Measurements from ENCODE around the gene GABRG3.

Gene GABRG3

GRCh38 chr15:27271258-27271657 is 300.3 kb downstream of the GABRG3 start:
- TF ChIP-seq CTCF (IDR thresholded peaks at IDR 0.05; ENCODE audit: insufficient read depth, low read length, poor library complexity, severe bottlenecking) (no peak), EZH2phosphoT487 (conservative IDR thresholded peaks at IDR 0.05; ENCODE audit: low read length) (no peak)
- H3K36me3 ChIP-seq (ENCODE audit: low read length) = no peaks in the 10 kb centered on the region

DNA sequence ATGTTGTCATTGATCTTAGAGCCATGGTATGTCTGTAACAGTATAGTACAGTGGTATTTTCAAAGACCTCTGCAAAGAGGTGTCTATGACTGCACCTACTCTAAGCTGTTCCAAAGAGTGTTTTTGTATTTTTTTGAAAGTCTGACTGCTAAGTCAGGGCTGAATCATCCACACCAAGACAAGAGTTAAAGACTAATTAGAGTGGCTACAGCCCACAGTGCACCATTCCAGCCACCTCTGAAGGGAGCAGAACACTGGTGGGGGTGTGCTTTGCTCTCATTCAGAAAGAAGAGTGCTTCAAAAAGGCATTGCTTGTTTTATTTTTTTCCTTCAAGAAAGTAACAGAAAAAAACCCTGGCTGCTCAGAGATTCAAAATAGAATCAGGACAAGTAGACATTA is 301.4 kb downstream of the GABRG3 start:
- H3K9me3 ChIP-seq (ENCODE audit: insufficient read depth, low read length) = no peaks in the 10 kb centered on the region
- H3K36me3 ChIP-seq (ENCODE audit: low read length) = no peaks in the 10 kb centered on the region
- no peak overlapping the region for H3K4me3 ChIP-seq (ENCODE audit: insufficient read depth, low read length, poor library complexity, severe bottlenecking)
- H3K9me2 ChIP-seq (replicated peaks; ENCODE audit: insufficient read depth, low read length) = no peaks in the 10 kb centered on the region
- H3K9ac ChIP-seq (ENCODE audit: low read length) = no peak overlapping the region
- no peak overlapping the region for H3K27ac ChIP-seq (ENCODE audit: low read depth, low read length)
- H3F3A ChIP-seq (ENCODE audit: insufficient read depth) = no peaks in the 10 kb centered on the region
- no peaks in the 10 kb centered on the region for H3K79me2 ChIP-seq (ENCODE audit: insufficient read depth, low read length)
- H2AFZ ChIP-seq (ENCODE audit: low read depth, low read length, severe bottlenecking) = no peak overlapping the region
- no peaks in the 10 kb centered on the region for H4K20me1 ChIP-seq (ENCODE audit: low read depth, low read length)
- TF ChIP-seq EZH2phosphoT487 (conservative IDR thresholded peaks at IDR 0.05; ENCODE audit: low read length) = no peak
- TF ChIP-seq CTCF (IDR thresholded peaks at IDR 0.05; ENCODE audit: insufficient read depth, low read length, poor library complexity, severe bottlenecking) = no peak
- no peak overlapping the region for H3K4me2 ChIP-seq (ENCODE audit: low read depth, low read length, poor library complexity, severe bottlenecking)
- no peaks in the 10 kb centered on the region; the same call in 1 of the 2 replicates for H3K27me3 ChIP-seq (ENCODE audit: low read length)

More at GRCh38 chr15:27271258-27271657, 300.3 kb downstream of the GABRG3 start:
- Histone ChIP-seq H3K9me3 (ENCODE audit: insufficient read depth, low read length) (no peaks in the 10 kb centered on the region), H4K20me1 (ENCODE audit: low read depth, low read length) (no peaks in the 10 kb centered on the region), H3K9ac (ENCODE audit: low read length) (no peak overlapping the region), H3K9me2 (replicated peaks; ENCODE audit: insufficient read depth, low read length) (no peaks in the 10 kb centered on the region), H3F3A (ENCODE audit: insufficient read depth) (no peaks in the 10 kb centered on the region), H3K27me3 (ENCODE audit: low read length) (no peaks in the 10 kb centered on the region; the same call in 1 of the 2 replicates), H3K4me2 (ENCODE audit: low read depth, low read length, poor library complexity, severe bottlenecking) (no peak overlapping the region), H3K79me2 (ENCODE audit: insufficient read depth, low read length) (no peaks in the 10 kb centered on the region), H2AFZ (ENCODE audit: low read depth, low read length, severe bottlenecking) (no peak overlapping the region), H3K4me3 (ENCODE audit: insufficient read depth, low read length, poor library complexity, severe bottlenecking) (no peak overlapping the region), H3K27ac (ENCODE audit: low read depth, low read length) (no peak overlapping the region)

DNA sequence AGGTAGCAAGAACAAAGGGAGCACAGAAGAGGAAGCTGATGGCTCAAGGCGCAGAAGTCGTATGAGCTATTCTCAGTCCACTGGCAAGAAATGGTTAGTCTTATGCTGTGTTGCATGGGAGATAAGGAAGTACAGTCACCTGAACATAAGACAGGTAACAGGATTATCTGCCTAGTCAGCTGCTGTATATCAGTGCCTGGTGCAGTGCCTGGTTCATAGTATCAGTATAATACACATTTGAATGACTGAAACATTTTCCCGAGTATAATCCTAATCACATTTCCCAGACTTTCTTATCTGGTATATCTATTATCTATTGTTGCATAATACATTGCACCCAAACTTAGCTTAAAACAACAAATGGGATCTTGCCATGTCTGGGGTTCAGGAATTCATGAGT is 302.5 kb downstream of the GABRG3 start:
- no peaks in the 10 kb centered on the region for H3K9me3 ChIP-seq (ENCODE audit: insufficient read depth, low read length)
- TF ChIP-seq EZH2phosphoT487 (conservative IDR thresholded peaks at IDR 0.05; ENCODE audit: low read length) (no peak), CTCF (IDR thresholded peaks at IDR 0.05; ENCODE audit: insufficient read depth, low read length, poor library complexity, severe bottlenecking) (no peak)
- no peaks in the 10 kb centered on the region; the same call in 1 of the 2 replicates for H3K27me3 ChIP-seq (ENCODE audit: low read length)
- H3F3A ChIP-seq (ENCODE audit: insufficient read depth) = no peaks in the 10 kb centered on the region
- no peak overlapping the region for H3K4me2 ChIP-seq (ENCODE audit: low read depth, low read length, poor library complexity, severe bottlenecking)
- no peak overlapping the region for H2AFZ ChIP-seq (ENCODE audit: low read depth, low read length, severe bottlenecking)
- no peak overlapping the region for H3K4me3 ChIP-seq (ENCODE audit: insufficient read depth, low read length, poor library complexity, severe bottlenecking)
- H3K27ac ChIP-seq (ENCODE audit: low read depth, low read length) = no peak overlapping the region
- H3K9ac ChIP-seq (ENCODE audit: low read length) = no peak overlapping the region
- no peaks in the 10 kb centered on the region for H3K79me2 ChIP-seq (ENCODE audit: insufficient read depth, low read length)
- no peaks in the 10 kb centered on the region for H4K20me1 ChIP-seq (ENCODE audit: low read depth, low read length)
- H3K9me2 ChIP-seq (replicated peaks; ENCODE audit: insufficient read depth, low read length) = no peaks in the 10 kb centered on the region
- no peaks in the 10 kb centered on the region for H3K36me3 ChIP-seq (ENCODE audit: low read length)
